HFF-Myc (cell line): ENCODE data around the gene CDC42.

Experiments
- DNase-seq: peaks from one replicate; pipeline ENCODE4 v3.0.0-alpha.2; 2011; ENCODE audit warnings: low read depth; ENCODE audit errors: extremely low read depth
- H3K4me3 ChIP-seq: replicated peaks from 2 replicates; pipeline ENCODE4 v1.5.1; 2011; ENCODE audit warnings: low read depth, mild to moderate bottlenecking, control low read depth, low read length
- TF ChIP-seq, protein P1 (sequence below): IDR thresholded peaks from 2 replicates; pipeline ENCODE4 v1.5.1; 2012; ENCODE audit warnings: mild to moderate bottlenecking, low read depth, low read length, control low read depth; ENCODE audit errors: missing control alignments

The CDC42 gene

DNA sequence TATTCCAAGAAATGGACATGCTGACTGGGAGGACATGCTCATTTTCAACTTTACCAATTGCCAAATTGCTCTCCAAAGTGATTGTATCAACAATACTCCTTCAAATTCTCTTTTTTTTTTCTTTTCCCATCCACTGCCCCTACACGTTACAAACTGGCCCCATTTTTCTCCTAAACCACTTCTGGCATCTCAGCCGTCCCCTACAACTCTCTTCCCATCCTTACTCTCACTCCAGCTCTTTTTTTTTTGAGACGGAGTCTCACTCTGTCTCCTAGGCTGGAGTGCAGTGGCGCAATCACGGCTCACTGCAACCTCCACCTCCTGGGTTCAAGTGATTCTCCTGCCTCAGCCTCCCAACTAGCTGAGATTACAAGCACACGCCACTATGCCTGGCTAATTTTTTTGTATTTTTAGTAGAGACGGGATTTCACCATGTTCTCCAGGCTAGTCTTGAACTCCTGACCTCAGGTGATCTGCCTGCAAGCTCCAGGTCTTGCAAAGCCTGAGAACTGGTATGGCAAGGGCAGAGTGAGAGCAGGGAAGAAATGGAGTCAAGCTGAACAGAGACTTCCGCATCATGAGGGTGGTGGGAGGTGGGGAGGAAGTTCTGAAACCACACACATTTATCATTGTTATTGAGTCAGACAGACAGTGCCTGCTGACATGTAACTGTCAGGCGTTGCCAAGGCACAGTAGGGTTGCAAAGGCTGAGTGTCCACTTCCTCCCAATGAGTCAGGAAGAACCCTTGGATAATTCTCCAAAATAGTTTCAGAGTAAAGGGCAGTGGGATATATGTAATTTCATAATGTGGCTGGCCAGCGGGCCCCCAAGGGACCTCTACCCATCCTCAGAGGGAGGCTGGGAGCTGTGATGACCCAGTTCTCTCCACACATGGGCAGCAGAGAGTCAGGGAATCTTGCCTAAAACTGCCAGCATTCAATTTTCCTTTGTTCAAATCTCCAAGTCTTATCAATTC lies 33.6 kb upstream of the CDC42 start:
- peak; percentile 33 for DNase-seq
- H3K4me3 ChIP-seq, result no peak overlapping the region
- TF ChIP-seq, protein P1, sequence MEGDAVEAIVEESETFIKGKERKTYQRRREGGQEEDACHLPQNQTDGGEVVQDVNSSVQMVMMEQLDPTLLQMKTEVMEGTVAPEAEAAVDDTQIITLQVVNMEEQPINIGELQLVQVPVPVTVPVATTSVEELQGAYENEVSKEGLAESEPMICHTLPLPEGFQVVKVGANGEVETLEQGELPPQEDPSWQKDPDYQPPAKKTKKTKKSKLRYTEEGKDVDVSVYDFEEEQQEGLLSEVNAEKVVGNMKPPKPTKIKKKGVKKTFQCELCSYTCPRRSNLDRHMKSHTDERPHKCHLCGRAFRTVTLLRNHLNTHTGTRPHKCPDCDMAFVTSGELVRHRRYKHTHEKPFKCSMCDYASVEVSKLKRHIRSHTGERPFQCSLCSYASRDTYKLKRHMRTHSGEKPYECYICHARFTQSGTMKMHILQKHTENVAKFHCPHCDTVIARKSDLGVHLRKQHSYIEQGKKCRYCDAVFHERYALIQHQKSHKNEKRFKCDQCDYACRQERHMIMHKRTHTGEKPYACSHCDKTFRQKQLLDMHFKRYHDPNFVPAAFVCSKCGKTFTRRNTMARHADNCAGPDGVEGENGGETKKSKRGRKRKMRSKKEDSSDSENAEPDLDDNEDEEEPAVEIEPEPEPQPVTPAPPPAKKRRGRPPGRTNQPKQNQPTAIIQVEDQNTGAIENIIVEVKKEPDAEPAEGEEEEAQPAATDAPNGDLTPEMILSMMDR, result peak; percentile 32

DNA sequence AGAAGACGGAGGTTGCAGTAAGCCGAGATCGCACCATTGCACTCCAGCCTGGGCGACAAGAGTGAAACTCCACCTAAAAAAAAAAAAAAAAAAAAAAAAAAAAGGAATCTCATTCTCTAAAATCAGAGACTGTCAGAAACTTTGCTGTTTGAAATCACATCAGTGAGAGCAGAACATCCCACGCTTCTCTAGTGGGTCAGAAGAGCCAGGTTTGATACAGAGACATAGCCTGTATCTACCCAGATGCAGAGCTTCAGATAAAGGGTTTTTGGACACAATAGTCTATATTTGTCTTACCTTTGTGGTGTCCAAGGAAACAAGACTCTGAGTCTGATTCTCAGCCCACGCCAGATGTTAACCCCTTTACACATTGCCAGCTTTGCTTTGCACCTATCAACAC lies 31.4 kb upstream of the CDC42 start:
- TF ChIP-seq, protein P1, result no peak
- DNase-seq, result no peak

DNA sequence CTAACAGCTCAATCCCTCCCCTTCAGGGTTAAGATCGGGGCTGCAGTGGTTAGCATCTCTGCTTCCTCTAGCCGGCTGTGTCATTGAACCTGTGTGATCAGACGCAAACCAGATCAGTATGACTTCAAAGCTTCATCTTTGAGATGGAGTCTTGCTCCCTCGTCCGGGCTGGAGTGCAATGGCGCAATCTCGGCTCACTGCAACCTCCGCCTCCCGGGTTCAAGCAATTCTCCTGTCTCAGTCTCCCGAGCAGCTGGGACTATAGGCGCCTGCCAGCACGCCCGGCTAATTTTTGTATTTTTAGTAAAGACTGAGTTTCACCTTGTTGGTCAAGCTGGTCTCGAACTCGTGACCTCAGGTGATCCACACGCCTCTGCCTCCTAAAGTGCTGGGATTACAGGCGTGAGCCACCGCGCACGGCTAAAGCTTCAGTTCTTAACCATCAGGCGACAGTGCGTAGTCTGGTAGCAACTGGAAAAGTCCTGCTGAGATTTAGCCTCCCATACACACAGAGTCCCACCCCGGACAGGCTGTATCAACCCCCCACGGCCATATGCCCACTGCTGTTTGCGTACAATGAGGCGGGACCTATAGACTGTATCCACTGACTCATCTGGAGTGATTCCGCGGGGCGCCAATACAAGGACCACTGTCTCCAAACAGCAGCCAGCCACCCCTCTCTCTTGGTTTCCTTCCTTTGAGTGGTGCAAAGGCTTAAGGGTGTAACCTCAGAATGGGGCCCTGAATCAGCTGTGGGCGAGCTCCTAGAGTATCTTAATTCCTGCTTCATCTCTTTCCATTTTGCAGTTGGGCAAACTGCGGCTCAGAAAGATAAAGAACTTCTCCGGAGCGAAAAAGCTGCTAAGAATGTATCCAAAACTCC lies 27.8 kb upstream of the CDC42 start:
- DNase-seq, result peak; percentile 45
- peak overlapping the region; percentile 95 for H3K4me3 ChIP-seq
- TF ChIP-seq, protein P1, result no peak

More for the DNA sequence above, 31.4 kb upstream of the CDC42 start:
- no peak overlapping the region for H3K4me3 ChIP-seq

DNA sequence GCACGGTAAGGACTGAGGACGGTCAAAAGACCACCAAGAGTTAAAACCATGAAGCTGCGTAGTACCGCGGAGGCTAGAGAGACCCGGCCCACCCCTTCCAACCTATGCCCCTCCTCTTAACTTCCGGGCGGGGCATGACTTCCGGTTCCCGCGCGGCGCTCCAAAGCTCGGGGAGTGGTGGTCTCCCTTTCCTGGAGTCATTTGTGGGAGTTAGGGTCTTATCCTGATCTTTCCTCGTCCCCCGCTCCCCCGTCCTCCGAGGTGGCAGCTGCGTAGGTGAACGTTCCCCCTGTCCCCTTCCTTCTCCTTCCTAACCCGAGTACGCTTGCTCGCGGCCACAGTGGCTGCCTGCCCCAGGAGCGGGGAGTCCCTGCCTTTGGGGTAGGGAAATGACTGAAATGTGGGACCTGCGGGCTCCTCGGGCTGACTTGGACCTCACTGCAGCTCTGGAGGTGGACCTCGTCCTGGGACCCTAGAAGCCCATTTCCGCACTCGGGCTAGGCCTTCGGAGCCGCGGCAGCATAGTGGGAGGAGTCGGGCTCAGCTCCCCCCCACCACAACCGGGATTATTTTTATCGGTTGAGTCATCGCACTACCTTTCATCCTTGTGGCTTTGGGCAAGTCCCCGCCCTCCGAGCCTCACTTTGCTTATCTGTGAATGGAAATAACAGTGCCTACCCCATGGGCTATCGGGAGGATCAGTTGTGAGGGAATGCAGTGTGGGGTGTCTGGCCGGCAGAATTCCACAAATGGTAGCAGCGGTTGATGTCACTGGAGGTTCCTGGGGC lies 26.9 kb upstream of the CDC42 start:
- peak; percentile 63 for DNase-seq
- TF ChIP-seq, protein P1, result no peak
- H3K4me3 ChIP-seq, result peak overlapping the region; percentile 95

DNA sequence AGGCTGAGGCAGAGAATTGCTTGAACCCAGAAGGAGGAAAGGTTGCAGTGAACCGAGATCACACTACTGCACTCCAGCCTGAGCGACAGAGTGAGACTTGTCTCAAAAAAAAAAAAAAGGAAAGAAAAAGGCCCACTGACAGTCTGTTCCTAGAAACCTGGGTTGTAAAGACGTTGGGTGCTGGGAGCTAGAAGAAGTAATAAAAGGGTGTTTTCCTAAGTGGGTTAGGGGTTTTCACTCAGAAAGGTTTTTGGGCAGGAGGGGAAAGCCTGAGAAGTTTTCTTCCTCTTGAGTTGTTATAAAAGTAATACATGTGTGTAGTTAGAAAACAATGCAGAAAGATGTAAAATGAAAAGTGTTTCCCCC lies 25.6 kb upstream of the CDC42 start:
- no peak overlapping the region for H3K4me3 ChIP-seq
- DNase-seq, result no peak
- TF ChIP-seq, protein P1, result no peak

DNA sequence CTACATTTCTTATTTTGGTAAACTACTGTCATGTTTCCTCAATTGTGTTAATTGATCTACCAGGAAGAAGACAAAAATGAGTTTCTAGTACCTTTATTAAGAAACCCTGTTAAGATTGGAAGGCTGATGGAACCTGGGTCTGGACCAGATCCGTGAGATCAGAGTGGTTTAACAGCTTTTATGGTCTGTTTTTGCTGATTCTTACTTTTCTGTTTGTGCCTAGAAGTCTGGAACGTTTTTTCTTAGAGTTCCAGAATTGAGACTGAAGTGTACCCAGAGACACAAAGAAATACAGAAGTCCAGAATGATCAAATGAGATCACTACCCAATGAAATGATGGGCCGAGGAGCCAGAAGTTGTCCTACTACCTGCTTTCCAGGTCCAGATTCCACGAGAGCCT lies 22.5 kb upstream of the CDC42 start:
- TF ChIP-seq, protein P1, result no peak
- no peak for DNase-seq
- no peak overlapping the region for H3K4me3 ChIP-seq
